Osteoblast (primary cell): ENCODE results near the gene PHLPP1. TPM values are rescaled to one million over a fixed set of nuclear protein-coding genes. Genes with fewer than 3 reads are reported as not detected.

ENCODE experiments used
- DNase-seq: peaks from one replicate; pipeline ENCODE4 v3.0.0; 2011; ENCODE audit warnings: low spot score, mixed read lengths; ENCODE audit not compliant: insufficient read length; ENCODE audit errors: missing footprints
- H2AFZ ChIP-seq: 2 replicates; pipeline ENCODE4 v1.6.0; 2011; ENCODE audit warnings: mild to moderate bottlenecking, low read length
- H3K27ac ChIP-seq: 2 replicates; pipeline ENCODE4 v1.5.1; 2011; ENCODE audit warnings: mild to moderate bottlenecking, low read depth, low read length, moderate library complexity
- H3K27me3 ChIP-seq: 2 replicates; pipeline ENCODE4 v1.6.0; 2012; ENCODE audit warnings: mild to moderate bottlenecking, control low read depth, inconsistent platforms, low read length, moderate library complexity; ENCODE audit not compliant: insufficient read depth
- H3K36me3 ChIP-seq: 2 replicates; pipeline ENCODE4 v1.5.1; 2011; ENCODE audit warnings: mild to moderate bottlenecking, low read length, control low read depth, moderate library complexity; ENCODE audit not compliant: insufficient read depth
- H3K4me1 ChIP-seq: 2 replicates; pipeline ENCODE4 v1.5.1; 2011; ENCODE audit warnings: mild to moderate bottlenecking, low read length, control low read depth, moderate library complexity; ENCODE audit not compliant: insufficient read depth
- H3K4me2 ChIP-seq: 2 replicates; pipeline ENCODE4 v1.6.0; 2011; ENCODE audit warnings: mild to moderate bottlenecking, low read length; ENCODE audit not compliant: insufficient read depth
- H3K4me3 ChIP-seq: fragments of 200-600 bp; sonication (generic); 3 replicates; pipeline ENCODE4 v1.5.1; 2012; ENCODE audit warnings: mild to moderate bottlenecking, low read length, inconsistent platforms; ENCODE audit not compliant: insufficient read depth
- H3K79me2 ChIP-seq: 2 replicates; pipeline ENCODE4 v1.6.0; 2012; ENCODE audit warnings: mild to moderate bottlenecking, low read length, control low read depth, inconsistent platforms; ENCODE audit not compliant: insufficient read depth
- H3K9me3 ChIP-seq: 2 replicates; pipeline ENCODE4 v1.5.1; 2011; ENCODE audit warnings: low read depth, low read length, control low read depth
- H4K20me1 ChIP-seq: 2 replicates; pipeline ENCODE4 v1.6.0; 2012; ENCODE audit warnings: mild to moderate bottlenecking, low read length, control low read depth; ENCODE audit not compliant: insufficient read depth
- CTCF ChIP-seq: IDR thresholded peaks from 2 replicates; pipeline ENCODE4 v1.5.1; 2011; ENCODE audit warnings: mild to moderate bottlenecking, low read depth, low read length, moderate library complexity; ENCODE audit errors: extremely low read depth
- total RNA-seq: library from RNA; depleted of rRNA; stranded (reverse); fragments of >200 nt; gene quantifications from 2 replicates; pipeline ENCODE4 v1.2.3, GENCODE V29; 2012

The PHLPP1 gene
- total RNA-seq, 1 donor = 6.9 TPM

GRCh38 chr18:62771494-62772270 lies 56.3 kb downstream of the PHLPP1 start:
- H3K27ac ChIP-seq = no peak overlapping the region
- peaks cover 19% of the 10 kb centered on the region for H3K4me1 ChIP-seq
- no peak overlapping the region for H2AFZ ChIP-seq
- no peaks in the 10 kb centered on the region for H3K27me3 ChIP-seq
- DNase-seq = no peak
- no peak for TF ChIP-seq CTCF
- H3K9me3 ChIP-seq = no peaks in the 10 kb centered on the region
- H3K79me2 ChIP-seq = peaks cover 6% of the 10 kb centered on the region
- no peaks in the 10 kb centered on the region for H3K36me3 ChIP-seq
- no peak overlapping the region for H3K4me2 ChIP-seq
- no peaks in the 10 kb centered on the region for H4K20me1 ChIP-seq
- no peak overlapping the region for H3K4me3 ChIP-seq

GRCh38 chr18:62772860-62773584 lies 57.7 kb downstream of the PHLPP1 start:
- H3K27ac ChIP-seq = no peak overlapping the region
- H3K4me3 ChIP-seq = no peak overlapping the region
- TF ChIP-seq CTCF = no peak
- peaks cover 6% of the 10 kb centered on the region for H3K79me2 ChIP-seq
- H3K27me3 ChIP-seq = no peaks in the 10 kb centered on the region
- no peaks in the 10 kb centered on the region for H3K36me3 ChIP-seq
- H2AFZ ChIP-seq = no peak overlapping the region
- H3K4me1 ChIP-seq = peaks cover 5% of the 10 kb centered on the region
- H3K9me3 ChIP-seq = no peaks in the 10 kb centered on the region
- DNase-seq = no peak
- no peaks in the 10 kb centered on the region for H4K20me1 ChIP-seq
- no peak overlapping the region for H3K4me2 ChIP-seq

- no peaks in the 10 kb centered on the region for H4K20me1 ChIP-seq
- H3K27ac ChIP-seq = no peak overlapping the region
- no peak for DNase-seq
- H3K4me2 ChIP-seq = no peak overlapping the region
- no peaks in the 10 kb centered on the region for H3K36me3 ChIP-seq
- H3K27me3 ChIP-seq = no peaks in the 10 kb centered on the region
- TF ChIP-seq CTCF = no peak
- H3K9me3 ChIP-seq = no peaks in the 10 kb centered on the region
- no peaks in the 10 kb centered on the region for H3K4me1 ChIP-seq
- H3K4me3 ChIP-seq = no peak overlapping the region
- H2AFZ ChIP-seq = no peak overlapping the region
- H3K79me2 ChIP-seq = peaks cover 6% of the 10 kb centered on the region
Observed at GRCh38 chr18:62773691-62774090, 58.4 kb downstream of the PHLPP1 start.

- Histone ChIP-seq H4K20me1 (no peaks in the 10 kb centered on the region), H2AFZ (no peak overlapping the region), H3K4me1 (peaks cover 3% of the 10 kb centered on the region), H3K36me3 (no peaks in the 10 kb centered on the region), H3K9me3 (no peaks in the 10 kb centered on the region), H3K4me3 (no peak overlapping the region), H3K4me2 (no peak overlapping the region), H3K27ac (no peak overlapping the region), H3K79me2 (peaks cover 18% of the 10 kb centered on the region), H3K27me3 (no peaks in the 10 kb centered on the region)
- no peak for TF ChIP-seq CTCF
- no peak for DNase-seq
Observed at GRCh38 chr18:62776024-62776570, 60.8 kb downstream of the PHLPP1 start.
